ENCODE measurements around the gene SLC43A3. TPM values are rescaled to one million over a fixed set of nuclear protein-coding genes. Genes with fewer than 3 reads are reported as not detected.

The SLC43A3 gene
- total RNA-seq, 1 experiment from 2014 or later = 21.4 TPM

GRCh38 chr11:57421066-57421465 lies 5.9 kb downstream of the SLC43A3 start:
- TF ChIP-seq, protein P1, sequence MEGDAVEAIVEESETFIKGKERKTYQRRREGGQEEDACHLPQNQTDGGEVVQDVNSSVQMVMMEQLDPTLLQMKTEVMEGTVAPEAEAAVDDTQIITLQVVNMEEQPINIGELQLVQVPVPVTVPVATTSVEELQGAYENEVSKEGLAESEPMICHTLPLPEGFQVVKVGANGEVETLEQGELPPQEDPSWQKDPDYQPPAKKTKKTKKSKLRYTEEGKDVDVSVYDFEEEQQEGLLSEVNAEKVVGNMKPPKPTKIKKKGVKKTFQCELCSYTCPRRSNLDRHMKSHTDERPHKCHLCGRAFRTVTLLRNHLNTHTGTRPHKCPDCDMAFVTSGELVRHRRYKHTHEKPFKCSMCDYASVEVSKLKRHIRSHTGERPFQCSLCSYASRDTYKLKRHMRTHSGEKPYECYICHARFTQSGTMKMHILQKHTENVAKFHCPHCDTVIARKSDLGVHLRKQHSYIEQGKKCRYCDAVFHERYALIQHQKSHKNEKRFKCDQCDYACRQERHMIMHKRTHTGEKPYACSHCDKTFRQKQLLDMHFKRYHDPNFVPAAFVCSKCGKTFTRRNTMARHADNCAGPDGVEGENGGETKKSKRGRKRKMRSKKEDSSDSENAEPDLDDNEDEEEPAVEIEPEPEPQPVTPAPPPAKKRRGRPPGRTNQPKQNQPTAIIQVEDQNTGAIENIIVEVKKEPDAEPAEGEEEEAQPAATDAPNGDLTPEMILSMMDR (conservative IDR thresholded peaks at IDR 0.05) = no peak
- Histone ChIP-seq H2BK120ac (ENCODE audit: low read depth, low read length, poor library complexity, severe bottlenecking) (no peak overlapping the region), H4K8ac (replicated peaks; ENCODE audit: insufficient read length, low read depth, low read length) (no peak overlapping the region), H4K5ac (ENCODE audit: insufficient read length, low read depth, low read length) (no peak overlapping the region), H2AK5ac (ENCODE audit: insufficient read length, low read length) (no peak overlapping the region), H2AFZ (ENCODE audit: low read length) (no peak overlapping the region), H3K4me1 (ENCODE audit: insufficient read depth, low read length) (no peaks in the 10 kb centered on the region), H3K4me2 (ENCODE audit: insufficient read depth, insufficient read length, low read length) (no peak overlapping the region), H3K27ac (ENCODE audit: insufficient read length, low read depth, low read length) (no peak overlapping the region), H3K9me3 (ENCODE audit: control insufficient read depth, low read depth, low read length) (no peaks in the 10 kb centered on the region), H2BK12ac (ENCODE audit: insufficient read length, low read depth, low read length) (no peak overlapping the region), H3K23ac (ENCODE audit: insufficient read length, low read depth, low read length) (no peak overlapping the region), H3K9ac (ENCODE audit: extremely low read depth, insufficient read length, low read length) (no peak overlapping the region), H3K4ac (ENCODE audit: low read depth, low read length) (no peak overlapping the region), H4K91ac (ENCODE audit: insufficient read length, low read depth, low read length) (no peak overlapping the region), H3K23me2 (ENCODE audit: insufficient read length, low read depth, low read length, poor library complexity, severe bottlenecking) (no peaks in the 10 kb centered on the region), H3K79me1 (ENCODE audit: insufficient read depth, low read depth, low read length, poor library complexity, severe bottlenecking) (no peaks in the 10 kb centered on the region), H2BK20ac (ENCODE audit: low read depth, low read length, poor library complexity, severe bottlenecking) (no peak overlapping the region), H2BK15ac (ENCODE audit: low read depth, low read length) (no peak overlapping the region), H3K14ac (ENCODE audit: insufficient read depth, low read length) (no peak overlapping the region), H3K27me3 (ENCODE audit: insufficient read depth, low read length) (no peaks in the 10 kb centered on the region), H3K79me2 (ENCODE audit: insufficient read depth, low read length) (no peaks in the 10 kb centered on the region), H3K56ac (ENCODE audit: insufficient read length, low read depth, low read length) (no peak overlapping the region), H3K18ac (ENCODE audit: insufficient read length, low read depth, low read length) (no peak overlapping the region), H4K20me1 (ENCODE audit: control insufficient read depth, insufficient read depth, insufficient read length) (no peaks in the 10 kb centered on the region), H2BK5ac (ENCODE audit: insufficient read length, low read length) (no peak overlapping the region), H3T11ph (ENCODE audit: low read length) (no peak overlapping the region)
- Mint-ChIP-seq H3K4me1 (peaks cover 9 to 18% of the 10 kb centered on the region in 2 experiments), H3K36me3 (ENCODE audit: insufficient read depth in 1 of 3, low read depth in 3 of 3) (peaks cover 17 to 39% (median 35%) of the 10 kb centered on the region in 3 experiments), H3K4me3 (no peak overlapping the region), H3K27ac (no peak overlapping the region), H3K27me3 (ENCODE audit: low read depth) (peaks cover 6% of the 10 kb centered on the region), H3K9me3 (no peaks in the 10 kb centered on the region)
- WGBS (ENCODE audit: extremely low coverage, insufficient read length, low lambda C conversion rate) = no CpG with 5 or more reads among the region's 4 CpGs
- DNase-seq = no peak

All from H9 (cell line).